ENCODE measurements around the gene NVL.

GRCh38 chr1:224219011-224219611 lies 110.9 kb downstream of the NVL start:
- TF ChIP-seq CTCF (IDR thresholded peaks at IDR 0.05), result no peak
- no peak for TF ChIP-seq POLR2AphosphoS5 (IDR thresholded peaks at IDR 0.05)
